ENCODE data around the gene BCAR1.

GRCh38 chr16:75203667-75204409, 47.6 kb downstream of the BCAR1 start:
- no peak for TF ChIP-seq POLR2A (IDR thresholded peaks at IDR 0.05; ENCODE audit: low read depth, low read length)
- no peak for TF ChIP-seq TAF1 (IDR thresholded peaks at IDR 0.05; ENCODE audit: low read depth, low read length)
- no peak for TF ChIP-seq POLR2AphosphoS5 (IDR thresholded peaks at IDR 0.05; ENCODE audit: low read depth, low read length)
- no peak for TF ChIP-seq PAX5 (IDR thresholded peaks at IDR 0.05; ENCODE audit: insufficient read depth, low read length, severe bottlenecking)
- no peak for TF ChIP-seq SPI1 (IDR thresholded peaks at IDR 0.05; ENCODE audit: low read depth, low read length)
- TF ChIP-seq POU2F2 (IDR thresholded peaks at IDR 0.05; ENCODE audit: low read depth, low read length): no peak
